AG10803 (cell line): ENCODE measurements around the gene TPM1.

Source experiments
- DNase-seq: peaks from one replicate; pipeline ENCODE4 v3.0.0; 2010; ENCODE audit warnings: low read depth
- H3K4me3 ChIP-seq: 2 replicates; pipeline ENCODE4 v1.5.1; 2011; ENCODE audit warnings: mild to moderate bottlenecking, low read length, control low read depth
- CTCF ChIP-seq: conservative IDR thresholded peaks from 2 replicates; pipeline ENCODE4 v1.5.1; 2011; ENCODE audit warnings: mild to moderate bottlenecking, low read length, control low read depth, inconsistent platforms

TPM1 gene

GRCh38 chr15:63010386-63010785, 32.2 kb upstream of the TPM1 start:
- no peak for TF ChIP-seq CTCF

DNA sequence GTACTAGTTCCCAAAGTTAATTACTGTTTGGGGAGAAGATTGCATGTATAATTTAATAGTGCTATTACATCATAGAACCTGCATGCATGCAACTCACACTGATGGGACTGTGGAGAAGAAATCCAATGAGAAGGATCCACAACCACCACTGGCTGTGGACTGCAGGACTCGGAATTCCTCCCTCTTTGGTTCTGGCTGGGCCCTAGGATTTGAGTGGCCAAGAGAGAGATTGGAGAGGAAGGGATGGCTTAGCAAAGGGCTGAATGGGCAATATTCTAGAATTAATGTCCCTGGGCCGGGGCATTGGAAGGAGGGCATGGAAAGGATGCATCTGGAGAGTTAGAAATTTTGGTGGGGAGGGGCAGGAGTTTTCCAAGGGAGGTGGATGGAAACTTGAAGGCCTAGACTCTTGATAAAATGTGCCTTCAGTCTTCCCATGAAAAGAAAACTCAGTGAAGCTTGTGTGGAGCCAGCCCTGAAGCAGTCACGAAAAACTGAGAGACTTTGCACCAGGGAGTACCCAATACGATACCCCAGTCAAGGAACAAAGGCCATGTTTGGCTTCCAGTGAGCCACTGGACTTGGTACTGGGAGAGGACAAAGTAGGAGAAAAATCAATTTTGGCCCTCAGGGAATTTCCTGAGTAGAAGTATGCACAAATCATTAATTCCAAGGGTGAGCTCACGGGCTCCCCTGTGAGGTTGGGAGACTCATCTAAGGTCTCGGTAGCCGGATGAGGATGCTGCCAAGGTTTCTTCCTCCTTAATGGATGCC, 31.4 kb upstream of the TPM1 start:
- H3K4me3 ChIP-seq, result no peak overlapping the region
- DNase-seq, result no peak
- no peak for TF ChIP-seq CTCF

More at GRCh38 chr15:63010386-63010785, 32.2 kb upstream of the TPM1 start:
- no peak overlapping the region for H3K4me3 ChIP-seq
- DNase-seq, result no peak

DNA sequence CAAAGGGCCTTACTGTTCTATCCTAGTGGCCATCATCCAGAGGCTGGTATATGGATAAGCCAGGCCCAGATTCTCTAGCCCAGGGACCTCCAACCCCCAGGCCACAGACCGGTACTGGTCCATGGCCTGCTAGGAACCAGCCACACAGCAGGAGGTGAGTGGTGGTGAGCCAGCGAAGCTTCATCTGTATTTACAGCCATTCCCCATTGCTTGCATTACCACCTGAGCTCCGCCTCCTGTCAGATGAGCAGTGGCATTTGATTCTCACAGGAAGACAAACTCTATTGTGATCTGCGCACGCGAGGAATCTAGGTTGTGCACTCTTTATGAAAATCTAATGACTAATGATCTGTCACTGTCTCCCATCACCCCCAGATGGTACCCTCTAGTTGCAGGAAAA, 30.1 kb upstream of the TPM1 start:
- no peak for TF ChIP-seq CTCF
- no peak overlapping the region for H3K4me3 ChIP-seq
- no peak for DNase-seq

DNA sequence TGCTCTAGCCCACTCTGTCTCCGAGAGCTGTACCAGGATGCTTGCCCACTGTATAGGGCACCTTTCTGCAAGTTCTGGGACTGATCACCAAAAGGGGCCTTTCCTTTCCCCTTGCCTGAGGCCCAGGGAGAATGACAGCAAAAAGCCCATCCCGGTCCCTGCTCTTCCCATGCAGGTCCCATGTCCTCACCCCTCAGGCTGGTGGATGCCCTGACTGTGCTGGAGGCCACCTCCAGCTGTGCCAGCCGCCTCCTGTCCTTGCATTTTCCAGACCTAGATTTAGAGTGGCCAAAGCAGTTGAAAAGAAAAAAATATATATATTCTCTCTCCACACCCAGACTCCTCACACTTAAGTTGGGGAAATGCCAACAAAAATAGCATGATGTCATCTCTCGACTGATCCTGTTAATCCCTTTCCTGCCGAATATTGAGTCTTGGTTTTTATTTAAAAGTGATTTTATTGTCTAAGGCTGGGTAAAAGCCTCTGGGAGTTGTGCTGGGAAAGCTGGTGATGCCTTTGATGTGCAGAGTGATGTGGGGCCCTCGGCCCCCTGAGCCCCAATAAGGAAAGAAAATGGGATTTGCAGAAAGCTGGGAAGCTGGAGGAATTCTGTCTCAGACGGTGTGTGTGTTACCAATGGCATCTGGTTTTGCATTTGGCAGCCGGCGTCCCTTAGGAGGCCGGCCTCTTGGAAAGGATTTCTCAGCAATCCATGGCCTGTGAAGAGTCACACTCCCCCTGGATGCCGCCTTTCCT, 29.3 kb upstream of the TPM1 start:
- H3K4me3 ChIP-seq, result no peak overlapping the region
- no peak for TF ChIP-seq CTCF
- DNase-seq, result peak; percentile 68

- H3K4me3 ChIP-seq, result no peak overlapping the region
- no peak for DNase-seq
- TF ChIP-seq CTCF, result no peak
These were observed 28.0 kb upstream of the TPM1 start for GRCh38 chr15:63014578-63014977.

DNA sequence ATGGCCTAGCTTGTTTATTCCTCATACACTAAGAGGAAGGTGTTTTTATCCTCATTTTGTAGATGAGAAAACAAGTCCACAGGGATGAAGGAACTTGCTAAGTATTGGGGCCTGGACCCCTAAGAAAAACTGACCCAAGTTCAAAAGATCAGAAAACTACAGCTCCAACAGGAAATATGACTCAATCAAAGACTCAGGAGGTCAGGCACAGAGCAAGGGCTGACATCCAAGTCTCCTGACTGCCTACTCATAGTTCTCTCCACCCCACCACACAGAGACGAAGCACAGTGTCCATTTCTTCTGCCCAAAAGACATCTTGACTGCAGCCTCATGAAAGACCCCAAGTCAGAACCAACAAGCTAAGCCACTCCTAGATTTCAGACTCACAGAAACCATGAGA, 26.9 kb upstream of the TPM1 start:
- DNase-seq, result peak; percentile 78
- no peak overlapping the region for H3K4me3 ChIP-seq

More for the DNA sequence above, 26.9 kb upstream of the TPM1 start:
- TF ChIP-seq CTCF, result no peak
